Lower leg skin (tissue), 3 donors: ENCODE data around the gene ARHGEF11.

Source experiments
- CTCF ChIP-seq, 3 donors: fragments of 450-650 bp; IDR thresholded peaks; one replicate each; pipeline ENCODE4 v1.5.1; 2016; ENCODE audit warnings: antibody characterized with exemption in 3 of 3, mild to moderate bottlenecking in 3 of 3, moderate library complexity in 2 of 3
- POLR2A ChIP-seq, 2 donors: fragments of 450-650 bp; IDR thresholded peaks; one replicate each; pipeline ENCODE4 v1.6.1; 2016 to 2017; ENCODE audit warnings: antibody characterized with exemption in 2 of 2, mild to moderate bottlenecking in 1 of 2, moderate library complexity in 1 of 2

- TF ChIP-seq CTCF (IDR thresholded peaks at IDR 0.05) (no peak), POLR2A (IDR thresholded peaks at IDR 0.05) (no peak)
These were observed 149.0 kb downstream of the ARHGEF11 start for GRCh38 chr1:156896490-156897033.
